ENCODE results near the gene TP53. TPM values are rescaled to one million over a fixed set of nuclear protein-coding genes. Genes with fewer than 3 reads are reported as not detected.
A peak's percentile ranks its signal among the peaks of the same experiment; 100 is the strongest.

The TP53 gene
- 57.1 and 61.0 TPM in 2 replicates for total RNA-seq (2014; rRNA removed; shearing (Covaris generic))

DNA sequence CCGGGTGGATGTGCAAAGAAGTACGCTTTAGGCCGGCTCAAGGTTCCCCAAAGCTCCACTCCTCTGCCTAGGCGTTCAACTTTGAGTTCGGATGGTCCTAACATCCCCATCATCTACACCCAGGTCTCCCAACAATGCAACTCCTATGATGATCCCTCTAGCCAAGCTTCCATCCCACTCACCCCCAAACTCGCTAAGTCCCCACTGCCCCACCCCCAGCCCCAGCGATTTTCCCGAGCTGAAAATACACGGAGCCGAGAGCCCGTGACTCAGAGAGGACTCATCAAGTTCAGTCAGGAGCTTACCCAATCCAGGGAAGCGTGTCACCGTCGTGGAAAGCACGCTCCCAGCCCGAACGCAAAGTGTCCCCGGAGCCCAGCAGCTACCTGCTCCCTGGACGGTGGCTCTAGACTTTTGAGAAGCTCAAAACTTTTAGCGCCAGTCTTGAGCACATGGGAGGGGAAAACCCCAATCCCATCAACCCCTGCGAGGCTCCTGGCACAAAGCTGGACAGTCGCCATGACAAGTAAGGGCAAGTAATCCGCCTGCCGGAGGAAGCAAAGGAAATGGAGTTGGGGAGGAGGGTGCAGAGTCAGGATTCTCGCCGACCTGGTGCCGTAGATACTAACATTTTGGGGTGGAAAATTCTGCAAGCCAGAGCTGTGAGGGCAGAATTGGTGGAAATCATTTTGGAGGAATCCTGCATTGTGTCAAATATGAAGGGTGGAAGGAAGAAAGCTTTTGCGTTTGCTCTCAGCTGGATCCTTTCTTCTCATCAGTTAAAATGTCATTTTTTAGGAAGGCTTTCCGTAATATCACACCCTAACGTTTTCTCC lies at the start of gene TP53:
Gene TP53, minus strand, starts transcription at position 419 of the 836 bp plus-strand sequence. CDS start 10,896 bp downstream, outside the sequence.
- DNase-seq (ENCODE audit: low spot score): peak; percentile 88

DNA sequence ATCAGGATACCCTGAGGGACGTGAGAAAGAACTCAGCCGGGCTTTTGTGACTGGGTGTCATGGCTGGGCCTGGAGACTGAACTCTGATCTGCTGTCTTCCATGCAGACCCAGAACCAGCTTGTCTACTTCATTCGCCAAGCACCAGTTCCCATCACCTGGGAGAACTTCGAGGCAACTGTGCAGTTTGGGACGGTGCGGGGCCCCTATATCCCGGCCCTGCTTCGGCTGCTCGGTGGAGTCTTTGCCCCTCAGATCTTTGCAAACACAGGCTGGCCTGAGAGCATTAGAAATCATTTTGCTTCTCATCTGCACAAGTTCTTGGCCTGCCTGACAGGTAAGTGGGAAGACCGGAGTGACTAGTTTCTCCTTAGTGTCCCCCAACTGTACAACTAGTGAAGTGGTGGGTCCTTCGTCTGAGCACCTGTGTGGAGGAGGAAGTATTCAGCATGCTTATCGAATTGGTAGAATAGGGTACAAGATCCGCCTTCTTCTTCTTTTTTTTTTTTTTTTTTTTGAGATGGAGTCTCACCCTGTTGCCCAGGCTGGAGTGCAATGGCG lies 45.8 kb upstream of the TP53 start:
- DNase-seq (ENCODE audit: low spot score): no peak

DNA sequence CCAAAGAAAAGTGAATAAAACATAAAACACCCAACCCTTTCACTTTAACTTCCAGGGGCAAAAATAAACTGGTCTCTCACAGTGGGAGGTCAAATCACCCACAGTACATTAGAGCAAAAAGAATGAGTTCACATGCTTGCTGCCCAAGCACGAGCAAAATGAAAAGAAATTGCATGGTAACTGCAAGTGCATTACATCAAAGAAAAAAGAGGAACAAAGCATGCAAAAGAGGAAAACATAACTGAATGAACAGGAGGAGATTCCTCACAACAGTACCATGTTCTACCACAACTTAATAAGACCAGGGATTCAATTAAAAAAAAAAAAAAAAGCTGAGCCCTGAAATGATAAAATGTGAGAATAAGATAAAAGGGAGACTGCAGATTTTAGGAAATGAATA lies 42.5 kb upstream of the TP53 start:
- DNase-seq (ENCODE audit: low spot score): no peak

DNA sequence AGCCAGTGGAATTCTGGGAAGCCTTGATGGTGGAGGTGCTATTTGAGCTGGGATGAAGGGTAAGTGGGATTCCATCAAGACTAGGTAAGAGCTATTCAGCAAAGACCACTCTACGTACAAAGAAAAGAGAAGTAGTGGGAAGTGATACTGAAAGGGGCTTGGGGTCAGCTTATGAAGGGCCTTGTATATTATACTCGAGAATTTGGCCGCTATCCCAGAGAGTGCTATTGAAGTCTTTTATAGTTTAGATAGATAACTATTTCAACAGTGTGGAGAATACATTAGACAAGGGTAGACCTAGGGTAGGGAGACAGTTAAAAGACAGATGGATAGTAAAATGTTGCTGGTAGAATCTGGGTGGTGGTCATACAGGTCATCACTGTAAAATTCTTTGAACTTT lies 40.6 kb upstream of the TP53 start:
- DNase-seq (ENCODE audit: low spot score): no peak

DNA sequence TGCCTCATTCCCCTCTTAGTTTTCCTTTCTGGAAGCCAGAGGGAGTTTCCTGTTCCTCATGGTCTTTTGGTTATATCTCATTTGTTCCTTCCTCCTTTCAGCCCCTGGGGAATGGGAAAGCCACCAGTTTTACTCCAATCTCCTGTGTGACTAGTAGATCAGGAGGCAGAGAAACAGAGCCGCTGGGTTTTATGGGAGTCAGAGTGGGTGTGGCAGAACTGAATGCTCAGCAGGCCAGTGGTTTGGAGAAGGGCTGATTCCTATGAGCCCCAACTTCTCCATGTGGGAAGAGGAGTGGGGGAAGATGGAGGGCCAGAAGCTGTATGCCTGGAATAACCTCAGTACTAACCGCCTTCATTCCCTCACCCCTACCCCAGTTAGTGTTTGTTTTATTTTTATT lies 34.3 kb upstream of the TP53 start:
- DNase-seq (ENCODE audit: low spot score): no peak

DNA sequence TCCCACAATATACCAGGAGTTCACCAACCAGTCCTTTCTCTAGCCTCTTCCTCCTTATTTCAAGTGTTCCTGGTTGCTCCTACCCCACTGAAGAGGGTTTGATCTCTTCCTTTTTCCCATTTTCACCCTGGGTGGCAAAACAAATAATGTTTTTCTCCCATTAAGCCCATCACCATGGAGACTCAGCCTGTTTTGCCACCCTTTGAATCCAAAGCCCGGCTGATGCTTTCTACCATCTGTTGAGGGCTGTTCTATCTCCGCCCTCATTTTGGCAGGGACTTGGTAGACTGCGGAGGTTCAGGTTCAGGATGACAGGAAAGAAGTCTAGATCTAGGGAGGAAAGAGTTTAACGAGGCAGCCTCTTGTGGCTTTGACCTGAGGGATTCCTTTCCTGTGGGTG lies 32.8 kb upstream of the TP53 start:
- DNase-seq (ENCODE audit: low spot score): no peak

DNA sequence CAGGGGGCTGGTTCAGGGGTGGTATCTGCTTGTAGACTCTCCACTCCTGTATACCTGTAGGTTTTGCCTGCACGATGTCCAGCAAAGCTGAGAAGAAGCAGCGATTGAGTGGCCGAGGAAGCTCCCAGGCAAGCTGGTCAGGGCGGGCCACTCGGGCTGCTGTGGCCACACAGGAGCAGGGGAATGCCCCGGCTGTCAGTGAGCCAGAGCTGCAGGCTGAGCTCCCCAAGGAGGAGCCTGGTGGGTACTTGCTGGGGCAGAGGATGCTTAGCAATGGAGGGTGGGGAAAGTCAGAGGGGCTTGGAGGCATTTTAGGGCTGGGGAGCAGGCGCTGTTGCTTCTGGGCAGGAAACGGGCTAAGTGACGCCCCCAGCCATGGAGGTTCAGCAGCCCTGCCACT lies 32.4 kb upstream of the TP53 start:
- no peak for DNase-seq (ENCODE audit: low spot score)

DNA sequence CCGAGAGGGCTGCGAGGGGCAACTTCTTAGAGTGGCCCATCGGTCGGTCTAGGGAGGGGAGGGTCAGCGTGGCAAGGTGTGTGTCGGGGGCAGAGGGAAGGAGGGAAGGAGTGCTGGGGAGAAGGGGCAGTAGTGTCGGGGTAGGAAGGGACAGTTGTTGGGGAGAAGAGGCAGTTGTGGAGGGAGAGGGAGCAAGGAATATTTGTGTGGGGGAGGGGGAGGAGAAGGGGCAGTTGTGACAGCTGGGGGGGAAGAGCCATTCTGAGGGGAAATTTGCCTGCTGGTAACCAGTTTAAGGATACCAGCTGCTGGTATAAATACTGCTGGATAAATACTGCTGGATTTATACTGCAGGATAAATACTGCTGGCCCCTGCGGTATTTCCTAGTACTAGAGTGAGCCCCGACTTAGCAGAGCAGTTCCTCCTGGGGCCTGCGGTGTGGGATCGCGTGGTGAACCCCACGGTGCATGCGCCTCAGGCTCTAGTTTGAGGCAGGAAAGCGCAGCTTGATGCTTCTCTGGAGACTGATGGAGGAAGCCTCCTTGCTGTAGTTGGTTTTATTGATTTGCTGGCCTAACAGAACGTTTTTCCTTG lies 30.6 kb upstream of the TP53 start:
- DNase-seq (ENCODE audit: low spot score): no peak

DNA sequence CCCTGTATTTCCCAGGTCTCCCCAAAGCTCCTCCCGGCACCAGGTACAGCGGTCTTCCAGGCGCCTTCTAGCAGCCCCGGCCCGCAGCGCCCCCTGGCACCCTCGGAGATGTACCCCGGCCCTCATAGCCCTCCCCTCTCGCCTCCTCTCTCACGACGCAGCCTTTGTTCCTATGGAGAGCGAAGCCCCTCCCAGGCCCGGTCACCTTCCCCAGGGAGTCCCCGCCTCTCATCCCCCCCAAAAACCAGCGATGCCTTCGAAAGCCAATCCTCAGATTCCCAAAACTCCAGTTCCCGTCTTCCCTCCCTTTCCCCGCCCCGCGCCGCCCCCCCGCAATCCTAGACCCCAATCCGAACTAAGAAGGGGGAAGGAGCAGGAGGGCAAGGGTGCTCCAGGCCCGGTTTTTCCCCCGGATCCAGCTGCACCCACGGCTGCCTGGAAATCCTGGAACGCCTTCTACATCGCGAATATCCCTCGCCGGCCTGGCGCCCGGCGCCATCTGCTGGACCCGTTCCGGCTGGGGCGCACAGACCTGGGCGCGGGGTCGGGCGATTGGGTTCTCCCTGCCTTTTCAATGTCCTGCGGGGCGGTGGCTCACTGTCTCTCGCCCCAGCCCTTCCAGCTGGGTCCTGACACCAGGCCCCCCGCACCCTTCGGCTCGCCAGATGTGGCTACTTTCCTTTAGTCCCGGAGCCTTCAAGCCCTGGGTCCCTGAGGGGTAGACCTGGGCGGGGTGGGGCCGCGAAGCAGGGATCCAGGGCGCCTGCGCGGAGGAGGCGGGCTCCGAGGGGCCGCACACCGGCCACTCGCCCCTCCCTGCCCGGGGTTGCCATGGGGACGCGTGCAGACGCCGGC lies 29.8 kb upstream of the TP53 start, which contains the start of gene DNAH2:
Gene DNAH2, plus strand, starts transcription at position 844 of the 855 bp plus-strand sequence. CDS start 1,991 bp downstream, outside the sequence.
- DNase-seq (ENCODE audit: low spot score): peak; percentile 67

DNA sequence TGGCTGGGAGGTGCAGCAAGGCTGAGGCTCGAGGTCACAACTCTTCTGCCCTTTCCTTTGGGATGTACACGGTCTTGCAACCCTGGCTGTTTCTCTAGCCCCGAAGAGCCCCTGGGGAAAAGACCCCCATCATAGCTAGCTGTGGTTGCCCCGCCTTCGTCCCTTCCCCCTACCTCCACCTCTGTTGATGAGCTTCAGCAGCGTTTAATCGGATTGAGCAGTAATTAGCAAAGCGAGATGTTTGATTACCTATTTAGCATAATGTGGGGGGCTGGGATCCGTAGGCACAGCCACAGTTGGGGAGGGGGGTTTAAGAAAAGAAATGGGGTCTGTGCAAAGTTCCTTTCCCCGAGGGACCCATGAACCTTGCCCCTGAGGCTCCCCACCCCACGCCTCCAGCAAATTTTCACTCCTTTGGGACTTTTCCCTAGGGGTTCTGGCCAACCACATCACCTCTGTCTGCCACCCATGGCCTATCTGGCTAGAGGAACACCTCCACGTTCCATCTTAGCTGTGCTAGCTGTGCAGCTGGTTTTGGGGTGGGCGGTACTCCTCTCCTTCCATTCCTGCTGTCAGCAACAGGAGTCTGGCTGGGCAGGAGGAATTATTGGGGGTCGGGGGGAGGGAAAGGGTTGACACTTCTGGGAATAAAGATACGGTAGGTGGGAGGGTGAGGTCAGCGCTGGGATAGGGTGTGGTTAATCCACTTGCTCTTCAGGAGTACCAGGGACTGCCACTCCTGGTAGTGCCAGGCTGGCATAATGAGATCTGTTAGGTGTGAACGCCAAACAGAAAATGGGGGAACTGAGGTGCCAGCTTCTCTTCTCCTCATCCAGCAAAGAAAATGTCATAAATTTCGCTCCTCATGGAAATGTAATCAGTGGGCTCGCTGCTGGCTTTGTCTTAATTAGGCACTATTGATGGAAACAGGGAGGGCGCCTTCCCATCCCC lies 28.9 kb upstream of the TP53 start:
- no peak for DNase-seq (ENCODE audit: low spot score)

DNA sequence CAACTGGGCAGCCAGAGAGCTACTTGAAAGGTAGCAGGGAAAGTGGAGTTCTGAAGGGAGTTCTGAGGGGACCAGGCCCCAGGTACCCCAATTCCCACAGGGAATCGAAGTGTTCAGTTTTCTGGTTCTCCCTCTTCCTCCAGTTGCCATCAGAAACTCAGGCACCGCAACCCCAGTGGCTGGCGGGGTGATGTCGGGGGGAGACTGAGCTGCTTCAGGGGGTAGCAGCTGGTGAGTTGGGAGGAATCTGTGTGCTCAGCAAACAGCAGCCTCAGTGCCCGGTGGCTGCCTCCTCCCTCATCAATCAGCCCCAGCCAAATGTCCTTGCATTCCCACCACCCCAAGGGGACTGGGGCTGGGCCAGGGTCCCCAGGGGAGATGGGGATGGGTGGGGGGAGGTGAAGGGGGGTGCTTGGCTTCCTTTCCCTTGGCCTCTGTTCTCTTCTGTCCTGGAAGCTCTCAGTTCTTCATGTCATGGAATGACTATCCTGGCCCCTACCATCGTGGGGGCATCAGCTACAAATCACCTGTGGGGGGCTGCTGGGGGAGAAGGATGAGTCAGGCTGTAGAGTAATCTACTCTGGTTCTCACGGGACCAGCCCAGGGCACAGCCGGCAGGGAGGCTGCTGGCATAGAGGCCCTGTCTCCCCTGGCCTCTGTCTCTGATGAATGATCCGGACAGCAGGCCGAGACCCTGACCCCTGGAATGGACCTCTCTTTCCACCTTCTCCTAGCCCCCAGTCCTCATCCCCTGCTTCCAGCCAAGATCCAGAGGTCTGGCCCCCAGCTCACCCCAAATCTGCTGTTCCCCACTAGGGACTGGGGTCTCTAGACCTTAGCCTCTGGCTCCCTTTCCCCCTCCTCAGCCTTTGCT lies 27.7 kb upstream of the TP53 start:
- no peak for DNase-seq (ENCODE audit: low spot score)

DNA sequence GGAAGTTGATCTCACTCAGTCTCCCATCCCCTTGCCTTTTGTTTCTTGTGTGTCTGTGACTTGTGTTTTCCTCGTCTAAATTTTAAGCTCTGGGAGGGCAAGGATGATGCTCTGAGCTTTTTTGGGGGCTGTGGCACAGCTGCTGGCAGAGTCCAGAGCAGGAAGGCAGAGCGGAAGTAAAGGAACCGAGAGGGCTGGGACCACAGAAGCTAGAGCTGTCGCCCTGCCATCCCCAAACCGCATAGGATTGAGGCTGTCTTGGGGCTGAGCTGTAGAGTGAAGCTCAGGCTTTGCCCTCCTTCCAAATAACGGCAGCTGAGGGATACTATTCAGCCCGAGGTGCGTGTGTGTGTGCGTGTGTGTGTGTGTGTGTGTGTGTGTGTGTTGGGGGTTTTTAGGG lies 26.5 kb upstream of the TP53 start:
- no peak for DNase-seq (ENCODE audit: low spot score)

DNA sequence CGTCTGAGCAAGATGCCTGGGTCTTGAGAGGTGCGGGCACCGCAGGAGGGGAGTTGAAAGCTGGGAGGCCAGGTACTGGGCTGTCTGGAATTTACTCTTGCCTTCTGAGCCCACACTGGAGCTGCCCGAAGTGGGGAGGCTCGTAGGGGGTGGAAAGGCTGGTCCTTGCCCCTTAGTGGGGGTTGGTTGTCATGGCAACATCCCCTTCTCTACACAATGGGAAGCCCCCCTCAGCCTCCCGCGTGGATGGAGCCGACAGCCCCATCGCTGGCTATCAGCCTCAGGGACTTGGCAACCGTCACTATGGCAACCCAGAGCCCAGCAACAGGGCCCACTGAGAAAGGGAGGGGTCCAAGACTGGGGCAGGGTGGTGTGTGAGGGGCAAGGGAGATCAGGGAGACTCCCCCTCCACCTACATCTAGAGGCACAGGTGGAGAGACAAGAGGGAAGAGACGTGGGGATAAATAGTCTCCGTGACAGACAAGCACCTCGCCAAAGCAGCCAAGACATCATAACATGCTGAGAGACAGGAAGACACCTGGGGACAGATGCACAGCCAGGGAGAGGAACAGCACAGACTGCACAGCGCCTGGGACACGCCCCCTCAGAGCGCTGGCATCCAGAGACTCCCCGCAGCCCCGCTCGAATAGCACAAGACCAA lies 25.0 kb upstream of the TP53 start:
- no peak for DNase-seq (ENCODE audit: low spot score)

DNA sequence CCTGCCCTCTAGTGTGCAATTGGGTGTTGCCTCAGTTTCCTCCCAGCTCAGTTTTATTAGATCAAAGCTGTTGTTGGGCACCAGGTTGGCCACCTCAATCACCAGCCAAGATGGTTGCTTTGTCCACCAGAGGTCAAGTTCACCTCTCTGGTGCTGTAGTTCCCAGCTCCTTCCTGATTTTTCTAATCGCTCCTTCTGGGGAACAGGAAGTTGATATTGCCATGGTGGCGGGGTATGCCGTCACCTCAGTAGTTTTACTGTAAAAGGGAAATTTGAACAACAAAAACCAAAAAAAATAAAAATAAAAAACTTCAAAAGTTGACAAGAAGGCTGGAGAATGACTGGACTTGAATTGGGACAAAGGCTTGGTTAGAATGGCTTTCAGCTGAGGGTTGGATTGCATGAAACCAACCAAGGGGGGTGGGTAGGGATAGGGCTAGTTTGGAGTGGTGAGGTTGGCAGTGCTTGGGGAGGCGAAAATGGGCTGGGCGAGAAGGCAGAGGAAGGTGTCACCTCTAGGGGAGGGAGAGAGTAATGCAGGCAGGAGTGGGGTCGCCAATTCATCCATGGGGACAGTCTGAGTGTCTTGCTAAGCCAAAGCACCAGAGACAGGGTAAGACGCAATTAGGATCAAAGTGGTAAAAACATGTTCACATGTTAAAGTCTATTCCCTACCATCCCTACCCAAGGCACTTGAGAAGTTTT lies 23.9 kb upstream of the TP53 start:
- no peak for DNase-seq (ENCODE audit: low spot score)

DNA sequence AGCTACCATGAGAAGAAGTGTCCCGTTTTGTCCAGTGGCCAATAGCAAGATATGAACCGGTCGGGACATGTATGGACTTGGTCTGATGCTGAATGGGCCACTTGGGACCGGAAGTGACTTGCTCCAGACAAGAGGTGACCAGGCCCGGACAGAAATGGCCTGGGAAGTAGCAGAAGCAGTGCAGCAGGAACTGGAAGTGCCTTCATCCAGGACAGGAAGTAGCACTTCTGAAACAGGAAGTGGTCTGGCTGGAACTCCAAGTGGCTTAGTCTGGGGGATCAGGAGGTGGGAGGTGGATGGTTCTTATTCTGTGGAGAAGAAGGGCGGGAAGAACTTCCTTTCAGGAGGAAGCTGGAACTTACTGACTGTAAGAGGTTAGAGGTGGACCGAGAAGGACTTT lies 23.0 kb upstream of the TP53 start:
- no peak for DNase-seq (ENCODE audit: low spot score)

DNA sequence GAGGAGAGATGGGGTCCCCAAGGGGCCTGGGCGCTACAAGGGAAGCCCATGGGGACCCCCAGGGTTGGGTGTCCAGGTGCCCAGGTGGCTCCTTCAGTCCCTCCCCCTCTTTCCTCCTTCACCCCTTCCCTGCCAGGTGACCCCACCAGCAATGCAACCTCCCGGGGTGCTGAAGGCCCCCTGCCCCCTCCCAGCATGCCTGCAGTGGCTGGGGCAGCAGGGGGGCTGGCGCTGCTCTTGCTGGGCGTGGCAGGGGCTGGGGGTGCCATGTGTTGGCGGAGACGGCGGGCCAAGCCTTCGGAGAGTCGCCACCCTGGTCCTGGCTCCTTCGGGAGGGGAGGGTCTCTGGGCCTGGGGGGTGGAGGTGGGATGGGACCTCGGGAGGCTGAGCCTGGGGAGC lies 21.7 kb upstream of the TP53 start:
- DNase-seq (ENCODE audit: low spot score): no peak

DNA sequence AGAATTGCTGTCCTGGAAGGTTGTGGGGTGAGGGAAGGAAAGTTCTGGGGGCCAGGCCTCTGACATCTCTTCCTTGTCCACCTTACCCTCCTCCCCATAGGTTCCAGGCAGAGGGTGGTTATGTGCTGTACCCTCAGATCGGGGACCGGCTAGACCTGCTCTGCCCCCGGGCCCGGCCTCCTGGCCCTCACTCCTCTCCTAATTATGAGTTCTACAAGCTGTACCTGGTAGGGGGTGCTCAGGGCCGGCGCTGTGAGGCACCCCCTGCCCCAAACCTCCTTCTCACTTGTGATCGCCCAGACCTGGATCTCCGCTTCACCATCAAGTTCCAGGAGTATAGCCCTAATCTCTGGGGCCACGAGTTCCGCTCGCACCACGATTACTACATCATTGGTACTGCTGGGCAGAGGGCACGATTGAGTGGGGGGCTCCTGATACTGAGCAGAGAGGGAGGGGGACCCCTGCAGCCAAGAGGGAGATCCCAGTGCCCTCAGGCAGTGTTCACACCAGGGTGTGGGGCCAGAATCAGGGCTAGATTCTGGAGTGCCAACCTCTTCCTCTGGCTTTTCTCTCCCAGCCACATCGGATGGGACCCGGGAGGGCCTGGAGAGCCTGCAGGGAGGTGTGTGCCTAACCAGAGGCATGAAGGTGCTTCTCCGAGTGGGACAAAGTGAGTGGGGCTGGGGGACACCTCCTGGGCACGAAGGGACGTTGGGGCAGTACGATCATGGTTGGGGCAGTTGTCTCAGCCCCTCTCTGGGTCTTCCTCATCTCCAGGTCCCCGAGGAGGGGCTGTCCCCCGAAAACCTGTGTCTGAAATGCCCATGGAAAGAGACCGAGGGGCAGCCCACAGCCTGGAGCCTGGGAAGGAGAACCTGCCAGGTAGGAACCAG lies 20.8 kb upstream of the TP53 start:
- DNase-seq (ENCODE audit: low spot score): no peak
